Right lung (tissue), 5 donors: Measurements from ENCODE around the gene B4GALT3. TPM values are rescaled to one million over a fixed set of nuclear protein-coding genes. Genes with fewer than 3 reads are reported as not detected.

Experiments
- DNase-seq, 2 donors: peaks; one replicate each; pipeline ENCODE4 v3.0.0-alpha.2; 2013
- polyA plus RNA-seq, 5 donors: library from polyadenylated mRNA; unstranded; fragments of 120-200 nt; gene quantifications; one replicate each; pipeline versions ENCODE4 v1.2.1 to v1.2.3, GENCODE V29; 2013; ENCODE audit warnings: inconsistent platforms in 1 of 5, low replicate concordance in 1 of 5; ENCODE audit not compliant: insufficient read length in 5 of 5, insufficient read depth in 1 of 5

Gene B4GALT3
- polyA plus RNA-seq, 5 donors, result 31.7 to 48.1 (median 41.5) TPM

- DNase-seq, result no peak
Measured at GRCh38 chr1:161164901-161165610, 12.3 kb downstream of the B4GALT3 start.

- no peak for DNase-seq
Measured at GRCh38 chr1:161163793-161164192, 13.5 kb downstream of the B4GALT3 start.

GRCh38 chr1:161162806-161163205, 14.5 kb downstream of the B4GALT3 start:
- no peak for DNase-seq

- DNase-seq, result no peak
Measured at GRCh38 chr1:161162052-161162451, 15.3 kb downstream of the B4GALT3 start.

GRCh38 chr1:161161652-161162051, 15.7 kb downstream of the B4GALT3 start:
- DNase-seq, result no peak

- DNase-seq, result no peak
Measured at GRCh38 chr1:161160671-161161145, 16.6 kb downstream of the B4GALT3 start.

GRCh38 chr1:161159913-161160243, 17.4 kb downstream of the B4GALT3 start:
- no peak for DNase-seq

GRCh38 chr1:161159087-161159912, 18.0 kb downstream of the B4GALT3 start, which contains the start of gene USP21:
Gene USP21, plus strand, starts transcription at chr1:161159500. Its CDS starts 1,141 bp downstream, at chr1:161160641.
- DNase-seq, result peak; percentile 90 to 92

GRCh38 chr1:161158316-161159010, 18.8 kb downstream of the B4GALT3 start:
- DNase-seq, result no peak

GRCh38 chr1:161157867-161158266, 19.4 kb downstream of the B4GALT3 start:
- DNase-seq, result no peak

- DNase-seq, result peak; percentile 89
Measured at GRCh38 chr1:161153682-161154337, 23.5 kb downstream of the B4GALT3 start, which contains the start of gene UFC1. Gene UFC1, plus strand, starts transcription at chr1:161153978. Its CDS starts 20 bp downstream, at chr1:161153998.

- no peak for DNase-seq
Measured at GRCh38 chr1:161153176-161153575, 24.1 kb downstream of the B4GALT3 start.

GRCh38 chr1:161145832-161146231, 31.5 kb downstream of the B4GALT3 start:
- DNase-seq, result no peak

GRCh38 chr1:161140755-161141400, 36.4 kb downstream of the B4GALT3 start:
- DNase-seq, result no peak

- peak in 1 of 2 donors; percentile 36 for DNase-seq
Measured at GRCh38 chr1:161139766-161140165, 37.5 kb downstream of the B4GALT3 start.

GRCh38 chr1:161138431-161138830, 38.9 kb downstream of the B4GALT3 start:
- DNase-seq, result no peak

GRCh38 chr1:161137881-161138280, 39.4 kb downstream of the B4GALT3 start:
- no peak for DNase-seq

- DNase-seq, result no peak
Measured at GRCh38 chr1:161133220-161133740, 44.0 kb downstream of the B4GALT3 start.

GRCh38 chr1:161132410-161133219, 44.7 kb downstream of the B4GALT3 start, which contains the start of gene DEDD:
Gene DEDD, minus strand, starts transcription at chr1:161132667. Its CDS starts 8,205 bp downstream, at chr1:161124462.
- DNase-seq, result peak; percentile 91 to 95
